GM18873 (cell line): ENCODE measurements around the gene CTCF.

Experiments
- ATAC-seq: cut with Tn5 transposase; IDR thresholded peaks from one replicate; pipeline ENCODE4 v1.9.1; 2021; ENCODE audit warnings: mild to moderate bottlenecking, moderate library complexity, moderate number of reproducible peaks; ENCODE audit not compliant: unreplicated experiment, low FRiP score

The CTCF gene

GRCh38 chr16:67648764-67649407, 86.6 kb downstream of the CTCF start:
- no peak for ATAC-seq

- ATAC-seq, result no peak
Observed at GRCh38 chr16:67649494-67649931, 87.2 kb downstream of the CTCF start.

DNA sequence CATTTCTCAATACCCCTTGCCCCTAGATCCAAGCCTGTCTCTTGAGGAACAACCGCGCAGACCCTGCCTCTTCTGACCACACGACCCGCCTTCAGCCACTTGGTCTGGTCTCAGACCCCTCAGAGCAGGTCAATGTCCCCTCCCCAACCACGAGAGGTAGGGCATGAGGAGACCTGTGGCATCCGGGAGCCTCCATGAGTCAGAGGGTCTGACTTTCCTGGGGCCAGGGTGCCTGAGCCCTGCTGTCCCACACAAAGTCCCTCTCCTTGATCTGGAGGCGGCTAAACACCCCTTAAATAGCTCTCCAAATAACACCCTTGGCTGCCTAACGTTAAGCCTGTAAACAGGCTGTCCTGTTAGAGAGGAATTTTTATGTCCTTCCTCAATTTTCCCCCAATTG, 87.7 kb downstream of the CTCF start:
- no peak for ATAC-seq

DNA sequence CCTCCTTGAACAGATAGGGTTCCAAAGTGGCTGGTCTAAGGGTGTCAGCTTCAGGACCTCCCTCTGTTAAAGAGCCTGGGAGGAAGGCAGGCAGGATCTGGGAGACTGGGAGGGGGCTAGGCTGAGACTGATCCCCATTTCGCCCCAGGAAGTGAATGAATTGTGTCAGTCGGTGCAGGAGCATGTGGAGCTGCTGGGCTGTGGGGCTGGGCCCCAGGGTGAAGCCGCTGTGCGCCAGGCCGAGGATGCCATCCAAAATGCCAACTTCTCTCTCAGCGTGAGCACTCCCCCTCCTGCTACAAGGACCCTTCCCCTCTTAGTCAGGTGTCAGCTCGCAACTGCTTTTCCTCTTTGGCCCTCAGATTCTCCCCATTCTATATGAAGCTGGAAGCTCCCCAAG, 88.7 kb downstream of the CTCF start:
- no peak for ATAC-seq

- no peak for ATAC-seq
Observed at GRCh38 chr16:67651847-67652246, 89.5 kb downstream of the CTCF start.

DNA sequence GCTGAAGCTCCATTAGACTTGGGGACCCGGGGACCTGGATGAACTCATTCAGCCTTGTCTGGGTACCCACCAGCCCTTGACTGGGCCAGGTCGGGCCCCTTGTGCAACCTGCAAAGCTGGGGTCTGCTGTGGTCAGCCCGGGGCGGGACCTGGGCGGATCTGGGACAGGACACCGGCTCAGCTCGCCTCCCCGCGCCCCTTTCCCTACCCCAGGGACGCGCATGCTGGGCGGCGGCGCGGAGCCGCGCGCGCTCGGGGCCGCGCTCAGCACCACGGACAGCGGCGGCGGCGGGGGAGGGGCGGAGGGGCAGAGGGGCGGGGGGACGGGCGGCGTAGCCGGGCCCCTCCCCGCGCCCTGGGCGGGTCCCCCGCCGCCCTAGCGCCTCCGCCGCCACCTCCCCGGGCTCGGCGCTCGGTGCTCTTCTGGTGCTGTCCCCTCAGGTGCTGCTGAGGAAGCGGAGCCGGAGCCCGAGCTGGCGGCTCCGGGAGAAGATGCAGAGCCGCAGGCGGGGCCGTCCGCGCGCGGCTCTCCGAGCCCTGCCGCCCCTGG, 90.3 kb downstream of the CTCF start:
- ATAC-seq, result no peak

- no peak for ATAC-seq
Observed at GRCh38 chr16:67653128-67653788, 90.9 kb downstream of the CTCF start.

GRCh38 chr16:67653789-67654402, 91.6 kb downstream of the CTCF start:
- no peak for ATAC-seq

GRCh38 chr16:67654403-67654911, 92.1 kb downstream of the CTCF start:
- ATAC-seq, result no peak

DNA sequence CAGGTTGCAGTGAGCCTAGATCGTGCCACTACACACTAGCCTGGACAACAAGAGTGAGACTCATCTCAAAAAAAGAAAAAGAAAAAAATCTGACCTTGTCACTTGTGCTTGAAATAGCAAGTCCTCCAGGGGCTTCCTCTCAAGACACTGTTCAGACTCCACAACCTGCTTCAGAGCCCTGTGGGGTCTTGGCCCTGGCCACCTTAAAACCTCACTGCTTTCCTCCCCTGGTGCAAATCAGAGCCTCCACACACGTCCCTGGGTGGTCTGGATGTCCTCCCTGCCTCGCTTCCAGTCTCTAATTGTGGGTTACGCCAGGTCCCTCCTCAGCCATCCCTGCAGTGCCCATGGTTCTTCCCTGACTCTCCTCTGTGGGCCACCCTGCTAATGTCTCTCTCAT, 93.0 kb downstream of the CTCF start:
- ATAC-seq, result no peak

- ATAC-seq, result no peak
Observed at GRCh38 chr16:67656344-67657016, 94.2 kb downstream of the CTCF start.

GRCh38 chr16:67657017-67657608, 94.8 kb downstream of the CTCF start:
- no peak for ATAC-seq

GRCh38 chr16:67657751-67658518, 95.6 kb downstream of the CTCF start:
- no peak for ATAC-seq

- no peak for ATAC-seq
Observed at GRCh38 chr16:67658849-67659674, 96.7 kb downstream of the CTCF start.

DNA sequence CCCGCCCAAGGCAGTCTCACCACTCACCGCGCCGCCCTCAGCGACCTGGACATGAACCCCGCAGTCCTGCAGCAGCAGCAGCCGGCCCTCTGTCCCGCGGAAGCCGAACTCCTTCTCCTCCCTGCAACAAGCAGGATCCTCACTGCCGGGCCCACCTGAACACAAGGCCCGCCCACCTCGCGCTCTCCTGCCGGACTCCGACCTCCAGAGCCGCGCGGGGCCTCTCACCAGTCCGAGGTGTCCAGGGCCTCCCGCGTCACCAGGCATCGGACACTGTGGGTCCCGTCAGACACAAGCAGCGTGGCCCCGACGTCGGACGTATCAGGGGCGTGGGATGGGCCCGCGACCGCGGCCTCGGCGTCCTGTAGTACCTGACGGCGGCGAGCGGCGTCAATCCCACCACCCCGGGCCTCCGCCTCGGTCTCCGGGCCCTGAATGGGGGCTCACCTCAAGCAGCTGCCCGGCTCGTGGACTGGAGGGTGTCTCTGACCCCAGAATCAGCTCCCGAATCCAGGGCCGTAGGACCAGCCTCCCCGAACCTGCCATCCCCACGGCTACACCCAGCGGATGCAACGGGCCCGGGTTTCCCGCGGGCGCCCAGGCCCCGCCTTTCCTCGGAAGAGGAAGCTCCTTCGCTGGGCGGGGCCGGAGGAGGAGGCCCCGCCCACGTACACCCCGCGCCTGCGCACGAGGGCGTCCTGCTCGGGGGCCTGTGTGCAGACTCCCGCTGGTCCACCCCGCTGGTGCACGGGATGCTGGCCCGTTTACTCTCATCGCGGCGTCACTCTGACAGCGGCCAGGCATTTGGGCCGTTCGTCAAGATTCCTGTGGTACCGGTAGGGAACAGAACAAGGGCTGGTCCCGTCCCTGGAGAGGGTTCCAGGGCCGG, 97.6 kb downstream of the CTCF start, which contains the start of gene ACD:
Gene ACD (minus strand): TSS at position 586 of the 889 bp plus-strand sequence. CDS start 40 bp downstream, at position 546.
- peak; percentile 42 for ATAC-seq

DNA sequence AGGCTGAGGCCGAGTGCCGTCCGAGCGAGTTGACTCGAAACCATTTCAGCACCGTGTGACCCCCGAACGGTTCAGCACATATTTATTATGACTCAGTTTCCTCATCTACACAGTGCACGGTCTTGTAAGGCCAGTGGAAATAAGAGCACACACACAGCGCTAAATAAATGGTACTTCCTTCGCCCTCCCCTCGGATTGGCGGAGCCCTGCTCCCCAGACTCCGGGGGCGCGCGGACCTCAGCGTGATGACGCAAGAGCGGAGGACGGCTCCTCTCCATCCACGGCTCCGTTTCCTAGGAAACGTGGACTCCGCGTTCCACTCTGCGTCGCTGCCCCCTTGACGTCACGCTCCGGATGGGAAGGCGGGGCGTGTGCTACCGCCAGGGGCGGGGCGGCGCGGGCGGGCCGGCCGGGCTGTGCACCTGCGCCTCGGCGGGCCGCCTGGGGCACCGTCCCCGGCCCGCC, 98.3 kb downstream of the CTCF start, which contains the start of gene PARD6A:
Gene PARD6A (plus strand): TSS at position 397 of the 465 bp plus-strand sequence. CDS start 79 bp downstream, outside the sequence.
- peak; percentile 63 for ATAC-seq

- peak; percentile 1 for ATAC-seq
Observed at GRCh38 chr16:67661101-67661761, 98.9 kb downstream of the CTCF start.
